Measurements from ENCODE around the gene AKAP13. TPM values are rescaled to one million over a fixed set of nuclear protein-coding genes. Genes with fewer than 3 reads are reported as not detected.

Gene AKAP13
- total and polyA plus RNA-seq, 7 donors = 21.6 to 142 (median 98.5) TPM

- Histone ChIP-seq H3K9me3 (no peaks in the 10 kb centered on the region), H3K36me3 (no peaks in the 10 kb centered on the region), H3K4me1 (peaks cover 0 to 21% (median 14%) of the 10 kb centered on the region in 4 donors), H3K27ac (no peak overlapping the region), H3K27me3 (no peaks in the 10 kb centered on the region), H3K4me3 (no peak overlapping the region)
- TF ChIP-seq CTCF (IDR thresholded peaks at IDR 0.05) (no peak), POLR2A (IDR thresholded peaks at IDR 0.05) (no peak), POLR2AphosphoS5 (IDR thresholded peaks at IDR 0.05) (no peak), EP300 (IDR thresholded peaks at IDR 0.05) (no peak)
- no peak for DNase-seq
- intact Hi-C loops (cut with DNase I) = no loop called here
Measured at GRCh38 chr15:85462029-85462428, 81.6 kb downstream of the AKAP13 start.

GRCh38 chr15:85463276-85463892 lies 83.0 kb downstream of the AKAP13 start:
- DNase-seq = no peak
- H3K4me1 ChIP-seq = peaks cover 0 to 15% (median 11%) of the 10 kb centered on the region in 4 donors
- intact Hi-C loops (cut with DNase I) = no loop called here

GRCh38 chr15:85463976-85464375 lies 83.6 kb downstream of the AKAP13 start:
- H3K4me1 ChIP-seq = peaks cover 0 to 19% (median 11%) of the 10 kb centered on the region in 4 donors
- intact Hi-C loops (cut with DNase I) = no loop called here
- no peaks in the 10 kb centered on the region for H3K27me3 ChIP-seq
- TF ChIP-seq CTCF (IDR thresholded peaks at IDR 0.05) (no peak), EP300 (IDR thresholded peaks at IDR 0.05) (no peak), POLR2AphosphoS5 (IDR thresholded peaks at IDR 0.05) (no peak), POLR2A (IDR thresholded peaks at IDR 0.05) (no peak)
- H3K4me3 ChIP-seq = no peak overlapping the region
- no peak for DNase-seq
- 69 to 74% methylated on average over 6 of the region's 6 CpGs for WGBS, 2 donors
- no peaks in the 10 kb centered on the region for H3K9me3 ChIP-seq
- peak overlapping the region in 1 of 4 donors; percentile 52 for H3K27ac ChIP-seq
- H3K36me3 ChIP-seq = no peaks in the 10 kb centered on the region

More at GRCh38 chr15:85463276-85463892, 83.0 kb downstream of the AKAP13 start:
- TF ChIP-seq POLR2AphosphoS5 (IDR thresholded peaks at IDR 0.05) (no peak), EP300 (IDR thresholded peaks at IDR 0.05) (no peak)
- H3K4me3 ChIP-seq = no peak overlapping the region
- H3K27ac ChIP-seq = peak overlapping the region in 1 of 4 donors; percentile 52
- H3K36me3 ChIP-seq = no peaks in the 10 kb centered on the region
- H3K27me3 ChIP-seq = no peaks in the 10 kb centered on the region
- no peaks in the 10 kb centered on the region for H3K9me3 ChIP-seq
- WGBS, 2 donors = 87 to 96% methylated on average over 4 of the region's 4 CpGs

- no peaks in the 10 kb centered on the region for H3K9me3 ChIP-seq
- H3K36me3 ChIP-seq = no peaks in the 10 kb centered on the region
- DNase-seq = no peak
- H3K27me3 ChIP-seq = no peaks in the 10 kb centered on the region
- no peak overlapping the region for H3K4me3 ChIP-seq
- WGBS, 2 donors = 89 to 96% methylated on average over 3 of the region's 3 CpGs
- intact Hi-C loops (cut with DNase I) = no loop called here
- peak overlapping the region in 1 of 4 donors; percentile 52 for H3K27ac ChIP-seq
- TF ChIP-seq EP300 (IDR thresholded peaks at IDR 0.05) (no peak), CTCF (IDR thresholded peaks at IDR 0.05) (no peak), POLR2A (IDR thresholded peaks at IDR 0.05) (no peak), POLR2AphosphoS5 (IDR thresholded peaks at IDR 0.05) (no peak)
- peaks cover 0 to 21% (median 11%) of the 10 kb centered on the region in 4 donors for H3K4me1 ChIP-seq
Measured at GRCh38 chr15:85464471-85464870, 84.1 kb downstream of the AKAP13 start.

- Histone ChIP-seq H3K36me3 (no peaks in the 10 kb centered on the region), H3K27me3 (no peaks in the 10 kb centered on the region), H3K4me1 (peaks cover 0 to 47% (median 18%) of the 10 kb centered on the region in 4 donors), H3K9me3 (no peaks in the 10 kb centered on the region), H3K27ac (no peak overlapping the region), H3K4me3 (no peak overlapping the region)
- TF ChIP-seq POLR2AphosphoS5 (IDR thresholded peaks at IDR 0.05) = no peak
- TF ChIP-seq POLR2A (IDR thresholded peaks at IDR 0.05) = no peak
- no peak for TF ChIP-seq EP300 (IDR thresholded peaks at IDR 0.05)
- TF ChIP-seq CTCF (IDR thresholded peaks at IDR 0.05) = no peak
- no peak for DNase-seq
- intact Hi-C loops (cut with DNase I) = no loop called here
- WGBS, 2 donors = 40 to 79% methylated on average over 8 of the region's 8 CpGs
Measured at GRCh38 chr15:85470563-85471271, 90.3 kb downstream of the AKAP13 start.
